Liver (tissue), 9 donors: ENCODE measurements around the gene ANK3. TPM values are rescaled to one million over a fixed set of nuclear protein-coding genes. Genes with fewer than 3 reads are reported as not detected.

ENCODE experiments used
- DNase-seq: peaks from one replicate; pipeline ENCODE4 v3.0.0-alpha.2; 2017; ENCODE audit warnings: low spot score
- H3K27ac ChIP-seq, 2 donors: one replicate each; pipeline ENCODE4 v1.7.0; 2013; ENCODE audit warnings: inconsistent platforms in 2 of 2, low read length in 2 of 2, control low read depth in 1 of 2, low read depth in 1 of 2, mild to moderate bottlenecking in 1 of 2
- H3K27me3 ChIP-seq, 4 donors: one replicate each; pipeline versions ENCODE4 v1.6.1 to v1.7.0; 2013; ENCODE audit warnings: low read length in 3 of 4, inconsistent platforms in 1 of 4, mild to moderate bottlenecking in 1 of 4, moderate library complexity in 1 of 4; ENCODE audit not compliant: control insufficient read depth in 4 of 4, insufficient read depth in 4 of 4
- H3K36me3 ChIP-seq, 4 donors: one replicate each; pipeline versions ENCODE4 v1.6.1 to v1.7.0; 2013; ENCODE audit warnings: low read length in 3 of 4, mild to moderate bottlenecking in 3 of 4, low read depth in 1 of 4, moderate library complexity in 1 of 4; ENCODE audit not compliant: control insufficient read depth in 4 of 4, insufficient read depth in 3 of 4
- H3K4me1 ChIP-seq, 4 donors: one replicate each; pipeline versions ENCODE4 v1.6.1 to v1.7.0; 2013; ENCODE audit warnings: low read length in 3 of 4, mild to moderate bottlenecking in 3 of 4, moderate library complexity in 1 of 4; ENCODE audit not compliant: control insufficient read depth in 4 of 4, insufficient read depth in 4 of 4
- H3K4me3 ChIP-seq, 3 donors: one replicate each; pipeline versions ENCODE4 v1.6.1 to v1.7.0; 2013; ENCODE audit warnings: low read length in 3 of 3, control low read depth in 1 of 3, low read depth in 1 of 3, mild to moderate bottlenecking in 1 of 3
- H3K9ac ChIP-seq, 2 donors: one replicate each; pipeline ENCODE4 v1.7.0; 2013; ENCODE audit warnings: low read length in 2 of 2, mild to moderate bottlenecking in 2 of 2, moderate library complexity in 2 of 2, control low read depth in 1 of 2, low read depth in 1 of 2
- H3K9me3 ChIP-seq, 4 donors: one replicate each; pipeline versions ENCODE4 v1.6.1 to v1.7.0; 2013; ENCODE audit warnings: low read length in 3 of 4; ENCODE audit not compliant: control insufficient read depth in 4 of 4
- EGR1 ChIP-seq, 2 donors: IDR thresholded peaks; 2 replicates each; pipeline ENCODE4 v1.6.1; 2016 to 2018; ENCODE audit warnings: antibody characterized with exemption in 2 of 2, low read depth in 2 of 2
- FOXA1 ChIP-seq: IDR thresholded peaks from 2 replicates; pipeline ENCODE4 v1.6.1; 2016; ENCODE audit warnings: antibody characterized with exemption
- FOXA2 ChIP-seq: IDR thresholded peaks from 2 replicates; pipeline ENCODE4 v1.6.1; 2016; ENCODE audit warnings: antibody characterized with exemption
- GABPA ChIP-seq, 2 donors: IDR thresholded peaks in 1 of 2; conservative IDR thresholded peaks in 1 of 2; 2 replicates each; pipeline ENCODE4 v1.6.1; 2016; ENCODE audit warnings: antibody characterized with exemption in 2 of 2, mild to moderate bottlenecking in 1 of 2, moderate library complexity in 1 of 2
- HNF4A ChIP-seq, 2 donors: conservative IDR thresholded peaks; 2 replicates each; pipeline ENCODE4 v1.6.1; 2016; ENCODE audit warnings: antibody characterized with exemption in 2 of 2, mild to moderate bottlenecking in 2 of 2
- HNF4G ChIP-seq: IDR thresholded peaks from 2 replicates; pipeline ENCODE4 v1.6.1; 2016; ENCODE audit warnings: antibody characterized with exemption
- JUND ChIP-seq, 2 donors: IDR thresholded peaks; 2 replicates each; pipeline ENCODE4 v1.6.1; 2016; ENCODE audit warnings: antibody characterized with exemption in 2 of 2
- NR2F2 ChIP-seq: IDR thresholded peaks from 2 replicates; pipeline ENCODE4 v1.6.1; 2016; ENCODE audit warnings: antibody characterized with exemption
- RAD21 ChIP-seq, 2 donors: IDR thresholded peaks; 2 replicates each; pipeline ENCODE4 v1.6.1; 2016; ENCODE audit warnings: antibody characterized with exemption in 2 of 2, mild to moderate bottlenecking in 2 of 2
- RXRA ChIP-seq, 2 donors: IDR thresholded peaks; 2 replicates each; pipeline ENCODE4 v1.6.1; 2017 to 2018; ENCODE audit warnings: antibody characterized with exemption in 2 of 2, mild to moderate bottlenecking in 1 of 2
- SP1 ChIP-seq: IDR thresholded peaks from 2 replicates; pipeline ENCODE4 v1.6.1; 2018; ENCODE audit warnings: antibody characterized with exemption, mild to moderate bottlenecking
- TAF1 ChIP-seq: conservative IDR thresholded peaks from 2 replicates; pipeline ENCODE4 v1.6.1; 2016; ENCODE audit warnings: antibody characterized with exemption, mild to moderate bottlenecking
- YY1 ChIP-seq: IDR thresholded peaks from 2 replicates; pipeline ENCODE4 v1.6.1; 2016; ENCODE audit warnings: antibody characterized with exemption, mild to moderate bottlenecking
- WGBS: extraction: QIAGEN DNeasy Blood & Tissue Kit; methylation state at CpG from one replicate; pipeline ENCODE4 v1.1.7; 2013; 5-methylcytosine and 5-hydroxymethylcytosine counted together
- polyA plus RNA-seq, 2 donors: library from polyadenylated mRNA; stranded (reverse) in 1 of 2; unstranded in 1 of 2; fragments of 200-250 nt in 1 of 2; fragments of >200 nt in 1 of 2; fragmentation: Nextera tagmentation in 1 of 2; extraction: Ambion mirVana in 1 of 2; gene quantifications; one replicate each; pipeline versions ENCODE4 v1.2.1 to v1.2.3, GENCODE V29; 2013 to 2015
- total RNA-seq, 2 donors: library from RNA; depleted of rRNA; stranded (reverse); fragments of >200 nt; gene quantifications; one replicate each; pipeline ENCODE4 v1.2.3, GENCODE V29; 2014
- TF ChIP-seq, protein P1 (sequence below): fragments of 150-350 bp; IDR thresholded peaks from 2 replicates; pipeline ENCODE4 v1.5.1; 2017; ENCODE audit warnings: improper control_type of control experiment, low read depth, low read length; ENCODE audit not compliant: missing input control
- TF ChIP-seq, protein P2 (sequence below): IDR thresholded peaks from 2 replicates; pipeline ENCODE4 v1.6.1; 2016; ENCODE audit warnings: antibody characterized with exemption
- TF ChIP-seq, protein P3 (sequence below): IDR thresholded peaks from 2 replicates; pipeline ENCODE4 v1.6.1; 2016; ENCODE audit warnings: antibody characterized with exemption
- TF ChIP-seq, protein P4 (sequence below): IDR thresholded peaks from 2 replicates; pipeline ENCODE4 v1.6.1; 2016; ENCODE audit warnings: antibody characterized with exemption
- TF ChIP-seq, protein P5 (sequence below): IDR thresholded peaks from 2 replicates; pipeline ENCODE4 v1.6.1; 2016; ENCODE audit warnings: antibody characterized with exemption, mild to moderate bottlenecking
- donor health status: healthy.
- donor health status: healthy.
- donor health status: healthy.
- donor health status: healthy.
- donor health status: healthy.

The ANK3 gene
- total and polyA plus RNA-seq, 4 donors, result 5.7 to 30.0 (median 9.7) TPM

DNA sequence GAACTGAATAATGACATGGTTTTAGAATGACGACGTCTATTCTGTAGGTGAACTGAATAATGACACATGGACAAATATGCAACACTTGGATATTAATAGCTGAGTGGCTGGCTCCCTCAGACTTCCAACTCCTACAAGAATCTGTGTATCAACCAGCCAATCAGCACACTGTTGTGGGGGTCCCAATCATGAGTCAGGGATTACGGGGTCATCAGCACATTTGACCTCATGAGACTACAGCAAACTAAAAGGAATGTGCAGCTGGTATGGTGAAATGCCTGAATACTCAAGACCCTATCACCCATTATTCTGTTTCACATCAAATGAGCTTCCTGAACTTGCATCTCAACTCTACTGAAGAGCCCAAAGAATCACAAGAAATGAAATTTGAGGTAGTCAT is 192.5 kb downstream of the ANK3 start:
- Histone ChIP-seq H3K36me3 (no peaks in the 10 kb centered on the region), H3K27me3 (no peaks in the 10 kb centered on the region), H3K4me1 (peaks cover 0 to 11% (median 9%) of the 10 kb centered on the region in 4 donors), H3K4me3 (no peak overlapping the region), H3K27ac (no peak overlapping the region), H3K9ac (no peak overlapping the region), H3K9me3 (no peaks in the 10 kb centered on the region)
- no peak for TF ChIP-seq NR2F2
- TF ChIP-seq, protein P1, sequence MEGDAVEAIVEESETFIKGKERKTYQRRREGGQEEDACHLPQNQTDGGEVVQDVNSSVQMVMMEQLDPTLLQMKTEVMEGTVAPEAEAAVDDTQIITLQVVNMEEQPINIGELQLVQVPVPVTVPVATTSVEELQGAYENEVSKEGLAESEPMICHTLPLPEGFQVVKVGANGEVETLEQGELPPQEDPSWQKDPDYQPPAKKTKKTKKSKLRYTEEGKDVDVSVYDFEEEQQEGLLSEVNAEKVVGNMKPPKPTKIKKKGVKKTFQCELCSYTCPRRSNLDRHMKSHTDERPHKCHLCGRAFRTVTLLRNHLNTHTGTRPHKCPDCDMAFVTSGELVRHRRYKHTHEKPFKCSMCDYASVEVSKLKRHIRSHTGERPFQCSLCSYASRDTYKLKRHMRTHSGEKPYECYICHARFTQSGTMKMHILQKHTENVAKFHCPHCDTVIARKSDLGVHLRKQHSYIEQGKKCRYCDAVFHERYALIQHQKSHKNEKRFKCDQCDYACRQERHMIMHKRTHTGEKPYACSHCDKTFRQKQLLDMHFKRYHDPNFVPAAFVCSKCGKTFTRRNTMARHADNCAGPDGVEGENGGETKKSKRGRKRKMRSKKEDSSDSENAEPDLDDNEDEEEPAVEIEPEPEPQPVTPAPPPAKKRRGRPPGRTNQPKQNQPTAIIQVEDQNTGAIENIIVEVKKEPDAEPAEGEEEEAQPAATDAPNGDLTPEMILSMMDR, result no peak
- TF ChIP-seq, protein P2, sequence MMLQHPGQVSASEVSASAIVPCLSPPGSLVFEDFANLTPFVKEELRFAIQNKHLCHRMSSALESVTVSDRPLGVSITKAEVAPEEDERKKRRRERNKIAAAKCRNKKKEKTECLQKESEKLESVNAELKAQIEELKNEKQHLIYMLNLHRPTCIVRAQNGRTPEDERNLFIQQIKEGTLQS, result no peak
- no peak for TF ChIP-seq YY1
- TF ChIP-seq HNF4G, result no peak
- TF ChIP-seq SP1, result no peak
- TF ChIP-seq, protein P3, sequence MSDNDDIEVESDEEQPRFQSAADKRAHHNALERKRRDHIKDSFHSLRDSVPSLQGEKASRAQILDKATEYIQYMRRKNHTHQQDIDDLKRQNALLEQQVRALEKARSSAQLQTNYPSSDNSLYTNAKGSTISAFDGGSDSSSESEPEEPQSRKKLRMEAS, result no peak
- TF ChIP-seq EGR1 (IDR thresholded peaks at IDR 0.05; ENCODE audit: low read depth in 2 of 2), result no peak
- no peak for TF ChIP-seq GABPA (IDR thresholded peaks at IDR 0.05 in 1 of 2, conservative IDR thresholded peaks at IDR 0.05 in 1 of 2)
- TF ChIP-seq FOXA2, result no peak
- TF ChIP-seq FOXA1, result no peak
- TF ChIP-seq TAF1, result no peak
- no peak for TF ChIP-seq HNF4A (conservative IDR thresholded peaks at IDR 0.05)
- TF ChIP-seq RXRA (IDR thresholded peaks at IDR 0.05), result no peak
- TF ChIP-seq, protein P4, sequence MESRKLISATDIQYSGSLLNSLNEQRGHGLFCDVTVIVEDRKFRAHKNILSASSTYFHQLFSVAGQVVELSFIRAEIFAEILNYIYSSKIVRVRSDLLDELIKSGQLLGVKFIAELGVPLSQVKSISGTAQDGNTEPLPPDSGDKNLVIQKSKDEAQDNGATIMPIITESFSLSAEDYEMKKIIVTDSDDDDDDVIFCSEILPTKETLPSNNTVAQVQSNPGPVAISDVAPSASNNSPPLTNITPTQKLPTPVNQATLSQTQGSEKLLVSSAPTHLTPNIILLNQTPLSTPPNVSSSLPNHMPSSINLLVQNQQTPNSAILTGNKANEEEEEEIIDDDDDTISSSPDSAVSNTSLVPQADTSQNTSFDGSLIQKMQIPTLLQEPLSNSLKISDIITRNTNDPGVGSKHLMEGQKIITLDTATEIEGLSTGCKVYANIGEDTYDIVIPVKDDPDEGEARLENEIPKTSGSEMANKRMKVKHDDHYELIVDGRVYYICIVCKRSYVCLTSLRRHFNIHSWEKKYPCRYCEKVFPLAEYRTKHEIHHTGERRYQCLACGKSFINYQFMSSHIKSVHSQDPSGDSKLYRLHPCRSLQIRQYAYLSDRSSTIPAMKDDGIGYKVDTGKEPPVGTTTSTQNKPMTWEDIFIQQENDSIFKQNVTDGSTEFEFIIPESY, result no peak
- no peak for TF ChIP-seq RAD21 (IDR thresholded peaks at IDR 0.05)
- TF ChIP-seq JUND (IDR thresholded peaks at IDR 0.05), result no peak
- TF ChIP-seq, protein P5, sequence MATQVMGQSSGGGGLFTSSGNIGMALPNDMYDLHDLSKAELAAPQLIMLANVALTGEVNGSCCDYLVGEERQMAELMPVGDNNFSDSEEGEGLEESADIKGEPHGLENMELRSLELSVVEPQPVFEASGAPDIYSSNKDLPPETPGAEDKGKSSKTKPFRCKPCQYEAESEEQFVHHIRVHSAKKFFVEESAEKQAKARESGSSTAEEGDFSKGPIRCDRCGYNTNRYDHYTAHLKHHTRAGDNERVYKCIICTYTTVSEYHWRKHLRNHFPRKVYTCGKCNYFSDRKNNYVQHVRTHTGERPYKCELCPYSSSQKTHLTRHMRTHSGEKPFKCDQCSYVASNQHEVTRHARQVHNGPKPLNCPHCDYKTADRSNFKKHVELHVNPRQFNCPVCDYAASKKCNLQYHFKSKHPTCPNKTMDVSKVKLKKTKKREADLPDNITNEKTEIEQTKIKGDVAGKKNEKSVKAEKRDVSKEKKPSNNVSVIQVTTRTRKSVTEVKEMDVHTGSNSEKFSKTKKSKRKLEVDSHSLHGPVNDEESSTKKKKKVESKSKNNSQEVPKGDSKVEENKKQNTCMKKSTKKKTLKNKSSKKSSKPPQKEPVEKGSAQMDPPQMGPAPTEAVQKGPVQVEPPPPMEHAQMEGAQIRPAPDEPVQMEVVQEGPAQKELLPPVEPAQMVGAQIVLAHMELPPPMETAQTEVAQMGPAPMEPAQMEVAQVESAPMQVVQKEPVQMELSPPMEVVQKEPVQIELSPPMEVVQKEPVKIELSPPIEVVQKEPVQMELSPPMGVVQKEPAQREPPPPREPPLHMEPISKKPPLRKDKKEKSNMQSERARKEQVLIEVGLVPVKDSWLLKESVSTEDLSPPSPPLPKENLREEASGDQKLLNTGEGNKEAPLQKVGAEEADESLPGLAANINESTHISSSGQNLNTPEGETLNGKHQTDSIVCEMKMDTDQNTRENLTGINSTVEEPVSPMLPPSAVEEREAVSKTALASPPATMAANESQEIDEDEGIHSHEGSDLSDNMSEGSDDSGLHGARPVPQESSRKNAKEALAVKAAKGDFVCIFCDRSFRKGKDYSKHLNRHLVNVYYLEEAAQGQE, result no peak
- no peak for DNase-seq
- WGBS, result 81% methylated on average over 3 of the region's 3 CpGs

DNA sequence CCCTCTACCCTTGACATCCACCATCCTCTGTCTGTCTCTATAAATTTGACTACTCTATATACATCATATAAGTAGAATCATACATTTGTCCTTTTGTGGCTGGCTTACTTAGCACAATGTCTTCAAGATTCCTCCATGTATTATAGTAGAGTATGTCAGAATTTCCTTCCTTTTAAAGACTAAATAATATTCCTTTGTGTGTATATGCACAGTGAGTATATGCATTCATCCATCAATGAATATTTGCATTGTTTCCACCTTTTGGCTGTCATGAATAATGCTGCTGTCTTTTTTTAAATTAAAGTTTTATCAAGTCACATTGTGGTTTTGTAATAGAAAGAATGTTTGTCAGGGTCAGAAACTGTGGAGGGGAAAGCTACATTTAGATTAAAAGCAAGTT is 195.3 kb downstream of the ANK3 start:
- no peaks in the 10 kb centered on the region for H3K4me1 ChIP-seq
- H3K4me3 ChIP-seq, result no peak overlapping the region
- DNase-seq, result no peak
- no peak overlapping the region for H3K27ac ChIP-seq
- H3K36me3 ChIP-seq, result no peaks in the 10 kb centered on the region
- no peak overlapping the region for H3K9ac ChIP-seq
- no peaks in the 10 kb centered on the region for H3K27me3 ChIP-seq
- TF ChIP-seq TAF1 (no peak), YY1 (no peak), FOXA2 (no peak), RXRA (IDR thresholded peaks at IDR 0.05) (no peak), RAD21 (IDR thresholded peaks at IDR 0.05) (no peak), FOXA1 (no peak), NR2F2 (no peak), GABPA (IDR thresholded peaks at IDR 0.05 in 1 of 2, conservative IDR thresholded peaks at IDR 0.05 in 1 of 2) (no peak), HNF4G (no peak), HNF4A (conservative IDR thresholded peaks at IDR 0.05) (no peak), EGR1 (IDR thresholded peaks at IDR 0.05; ENCODE audit: low read depth in 2 of 2) (no peak), SP1 (no peak)
- TF ChIP-seq, protein P1, result no peak
- TF ChIP-seq, protein P3, result no peak
- TF ChIP-seq, protein P2, result no peak
- TF ChIP-seq, protein P4, result no peak
- peaks cover 0 to 6% (median 0%) of the 10 kb centered on the region in 4 donors for H3K9me3 ChIP-seq
